Fibroblast of peridontal ligament (primary cell): ENCODE measurements around the gene MRPL11.

ENCODE experiments used
- DNase-seq: peaks from one replicate; pipeline ENCODE4 v3.0.0-alpha.2; 2010; ENCODE audit errors: extremely low read depth

Gene MRPL11

GRCh38 chr11:66388780-66389386 is 49.8 kb downstream of the MRPL11 start:
- peak; percentile 74 for DNase-seq

GRCh38 chr11:66386171-66387069 is 52.2 kb downstream of the MRPL11 start:
- DNase-seq = peak; percentile 91
